Right lobe of liver (tissue), 4 donors: Measurements from ENCODE around the gene SCRT2.

Source experiments
- POLR2A ChIP-seq: fragments of 450-650 bp; IDR thresholded peaks from one replicate; pipeline ENCODE4 v1.6.1; 2017; ENCODE audit warnings: antibody characterized with exemption, mild to moderate bottlenecking
- TF ChIP-seq, protein P1 (sequence below), 4 donors: fragments of 200-600 bp in 3 of 4; fragments of 450-650 bp in 1 of 4; IDR thresholded peaks; one replicate each; pipeline versions ENCODE4 v1.5.1 to v1.8.0; 2016 to 2022; ENCODE audit warnings: antibody characterized with exemption in 4 of 4, mild to moderate bottlenecking in 2 of 4
- donor health status: DM: no; HTN: no; CAD: no.
- donor health status: DM: no; HTN: no; CAD: no.
- donor health status: DM: no; HTN: yes; CAD: no.

DNA sequence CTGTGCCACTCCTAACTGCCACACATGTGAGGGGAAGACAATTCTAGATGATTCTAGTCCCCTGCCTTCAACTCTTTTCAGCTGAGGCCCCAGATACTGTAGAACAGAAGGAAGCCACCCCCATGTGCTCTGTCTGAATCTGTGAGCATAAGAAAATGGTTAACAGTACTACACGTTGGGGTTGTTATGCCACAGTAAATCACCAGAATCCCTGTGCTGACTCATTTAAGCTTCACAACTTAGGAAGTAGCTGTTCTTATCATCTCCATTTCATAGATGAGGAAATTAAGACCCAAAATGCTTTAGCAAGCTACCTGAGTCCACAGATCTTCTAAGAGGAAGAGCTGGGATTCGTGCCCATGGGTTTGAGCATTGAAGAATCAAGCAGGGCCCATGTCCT, 27.4 kb upstream of the SCRT2 start:
- no peak for TF ChIP-seq POLR2A
- TF ChIP-seq, protein P1, sequence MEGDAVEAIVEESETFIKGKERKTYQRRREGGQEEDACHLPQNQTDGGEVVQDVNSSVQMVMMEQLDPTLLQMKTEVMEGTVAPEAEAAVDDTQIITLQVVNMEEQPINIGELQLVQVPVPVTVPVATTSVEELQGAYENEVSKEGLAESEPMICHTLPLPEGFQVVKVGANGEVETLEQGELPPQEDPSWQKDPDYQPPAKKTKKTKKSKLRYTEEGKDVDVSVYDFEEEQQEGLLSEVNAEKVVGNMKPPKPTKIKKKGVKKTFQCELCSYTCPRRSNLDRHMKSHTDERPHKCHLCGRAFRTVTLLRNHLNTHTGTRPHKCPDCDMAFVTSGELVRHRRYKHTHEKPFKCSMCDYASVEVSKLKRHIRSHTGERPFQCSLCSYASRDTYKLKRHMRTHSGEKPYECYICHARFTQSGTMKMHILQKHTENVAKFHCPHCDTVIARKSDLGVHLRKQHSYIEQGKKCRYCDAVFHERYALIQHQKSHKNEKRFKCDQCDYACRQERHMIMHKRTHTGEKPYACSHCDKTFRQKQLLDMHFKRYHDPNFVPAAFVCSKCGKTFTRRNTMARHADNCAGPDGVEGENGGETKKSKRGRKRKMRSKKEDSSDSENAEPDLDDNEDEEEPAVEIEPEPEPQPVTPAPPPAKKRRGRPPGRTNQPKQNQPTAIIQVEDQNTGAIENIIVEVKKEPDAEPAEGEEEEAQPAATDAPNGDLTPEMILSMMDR (IDR thresholded peaks at IDR 0.05) = no peak
